GM12872 (cell line): ENCODE data around the gene RAB1B.

Experiments
- CTCF ChIP-seq: IDR thresholded peaks from 3 replicates; pipeline ENCODE4 v1.5.1; 2011; ENCODE audit warnings: low read depth, mild to moderate bottlenecking, low read length, moderate library complexity; ENCODE audit not compliant: insufficient read depth

The RAB1B gene

GRCh38 chr11:66283461-66284105 is 15.1 kb downstream of the RAB1B start:
- TF ChIP-seq CTCF: no peak

GRCh38 chr11:66284526-66285078 is 16.2 kb downstream of the RAB1B start:
- TF ChIP-seq CTCF: no peak

- TF ChIP-seq CTCF: no peak
Observed at GRCh38 chr11:66285250-66285947, 17.0 kb downstream of the RAB1B start.

- TF ChIP-seq CTCF: no peak
Observed at GRCh38 chr11:66286699-66287098, 18.3 kb downstream of the RAB1B start.

- no peak for TF ChIP-seq CTCF
Observed at GRCh38 chr11:66287211-66287888, 18.9 kb downstream of the RAB1B start.

- TF ChIP-seq CTCF: no peak
Observed at GRCh38 chr11:66287889-66288670, 19.6 kb downstream of the RAB1B start.
